Esophagus squamous epithelium (tissue), 5 donors: ENCODE results near the gene NOP16. TPM values are rescaled to one million over a fixed set of nuclear protein-coding genes. Genes with fewer than 3 reads are reported as not detected.

Experiments used
- DNase-seq: peaks from one replicate; lab custom pipeline; 2025; lab: John Stamatoyannopoulos, UW
- H3K27ac ChIP-seq, 4 donors: fragments of 200-600 bp; sonication (generic); one replicate each; pipeline ENCODE4 v1.5.1; 2016 to 2019; ENCODE audit warnings: mild to moderate bottlenecking in 1 of 4
- H3K27me3 ChIP-seq, 4 donors: fragments of 200-600 bp; sonication (generic); 1 replicate in 3 of 4; 2 replicates in 1 of 4; pipeline versions ENCODE4 v1.5.1 to v1.6.0; 2017 to 2021; ENCODE audit warnings: antibody characterized with exemption in 1 of 4
- H3K36me3 ChIP-seq, 3 donors: fragments of 200-600 bp; sonication (generic); one replicate each; pipeline ENCODE4 v1.5.1; 2016 to 2019
- H3K4me1 ChIP-seq, 3 donors: fragments of 200-600 bp; sonication (generic); one replicate each; pipeline ENCODE4 v1.5.1; 2017 to 2019
- H3K4me3 ChIP-seq, 4 donors: fragments of 200-600 bp; sonication (generic); 1 replicate in 3 of 4; 2 replicates in 1 of 4; pipeline ENCODE4 v1.5.1; 2016 to 2019; ENCODE audit warnings: mild to moderate bottlenecking in 2 of 4, moderate library complexity in 1 of 4
- H3K9me3 ChIP-seq, 3 donors: fragments of 200-600 bp; sonication (generic); one replicate each; pipeline ENCODE4 v1.5.1; 2016 to 2019
- POLR2A ChIP-seq, 4 donors: fragments of 450-650 bp; IDR thresholded peaks; one replicate each; pipeline ENCODE4 v1.6.1; 2017; ENCODE audit warnings: antibody characterized with exemption in 4 of 4, mild to moderate bottlenecking in 4 of 4, moderate library complexity in 3 of 4
- WGBS, 2 donors: methylation state at CpG; one replicate each; pipeline ENCODE4 v1.1.5; 2018; 5-methylcytosine and 5-hydroxymethylcytosine counted together
- intact Hi-C: fragments of 100-400 bp; cut with DNase I; formaldehyde crosslinking; loops from one replicate; pipeline ENCODE4 v1.15.0; 2022
- total RNA-seq, 4 donors: library from RNA; depleted of rRNA; stranded (reverse); fragments of >200 nt; gene quantifications; one replicate each; pipeline ENCODE4 v1.1.0, GENCODE V29; 2016
- TF ChIP-seq, protein P1 (sequence below), 6 experiments: fragments of 450-650 bp in 4 of 6; fragments of 200-600 bp in 2 of 6; sonication (generic) in 2 of 6; IDR thresholded peaks; one replicate each; pipeline ENCODE4 v1.5.1; 2016 to 2019; ENCODE audit warnings: antibody characterized with exemption in 6 of 6, mild to moderate bottlenecking in 4 of 6, moderate library complexity in 4 of 6
- donor health status: DM: yes; HTN: yes; CAD: no.

The NOP16 gene
- total RNA-seq, 4 donors from 2014 or later, result 19.9 to 38.0 (median 30.9) TPM

DNA sequence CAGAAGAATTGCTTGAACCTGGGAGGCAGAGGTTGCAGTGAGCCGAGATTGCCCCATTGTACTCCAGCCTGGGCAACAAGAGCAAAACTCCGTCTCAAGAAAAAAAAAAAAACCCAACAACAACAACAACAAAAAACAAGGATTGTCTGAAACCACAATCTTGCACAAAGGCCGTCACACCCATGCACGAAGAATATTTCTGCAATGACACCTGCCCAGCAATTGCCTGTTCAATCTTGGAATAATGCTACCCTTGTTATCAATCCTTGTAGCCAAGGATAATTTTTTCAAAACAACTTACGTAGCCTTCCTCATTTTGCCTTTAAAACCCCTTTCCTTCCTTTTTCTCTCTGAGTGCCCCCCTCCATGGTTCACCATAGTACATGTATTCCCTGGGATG, 31.7 kb upstream of the NOP16 start:
- WGBS, 2 donors, result 83 to 91% methylated on average over 5 of the region's 5 CpGs

GRCh38 chr5:176418251-176418650, 29.9 kb upstream of the NOP16 start:
- H3K4me1 ChIP-seq, result peaks cover 22 to 43% (median 28%) of the 10 kb centered on the region in 3 donors
- DNase-seq, result no peak
- intact Hi-C loops, result loop anchor here (10.0 kb wide), 1 partner anchor 117 kb away; the partner anchor contains the start of gene RNF44
- no peak overlapping the region for H3K4me3 ChIP-seq
- 68 to 73% methylated on average over 9 of the region's 9 CpGs for WGBS, 2 donors
- H3K9me3 ChIP-seq, result no peaks in the 10 kb centered on the region
- no peak for TF ChIP-seq POLR2A (IDR thresholded peaks at IDR 0.05)
- TF ChIP-seq, protein P1, sequence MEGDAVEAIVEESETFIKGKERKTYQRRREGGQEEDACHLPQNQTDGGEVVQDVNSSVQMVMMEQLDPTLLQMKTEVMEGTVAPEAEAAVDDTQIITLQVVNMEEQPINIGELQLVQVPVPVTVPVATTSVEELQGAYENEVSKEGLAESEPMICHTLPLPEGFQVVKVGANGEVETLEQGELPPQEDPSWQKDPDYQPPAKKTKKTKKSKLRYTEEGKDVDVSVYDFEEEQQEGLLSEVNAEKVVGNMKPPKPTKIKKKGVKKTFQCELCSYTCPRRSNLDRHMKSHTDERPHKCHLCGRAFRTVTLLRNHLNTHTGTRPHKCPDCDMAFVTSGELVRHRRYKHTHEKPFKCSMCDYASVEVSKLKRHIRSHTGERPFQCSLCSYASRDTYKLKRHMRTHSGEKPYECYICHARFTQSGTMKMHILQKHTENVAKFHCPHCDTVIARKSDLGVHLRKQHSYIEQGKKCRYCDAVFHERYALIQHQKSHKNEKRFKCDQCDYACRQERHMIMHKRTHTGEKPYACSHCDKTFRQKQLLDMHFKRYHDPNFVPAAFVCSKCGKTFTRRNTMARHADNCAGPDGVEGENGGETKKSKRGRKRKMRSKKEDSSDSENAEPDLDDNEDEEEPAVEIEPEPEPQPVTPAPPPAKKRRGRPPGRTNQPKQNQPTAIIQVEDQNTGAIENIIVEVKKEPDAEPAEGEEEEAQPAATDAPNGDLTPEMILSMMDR (IDR thresholded peaks at IDR 0.05), result no peak
- peaks cover 0 to 7% (median 0%) of the 10 kb centered on the region in 4 donors for H3K27me3 ChIP-seq
- no peak overlapping the region for H3K27ac ChIP-seq
- no peaks in the 10 kb centered on the region for H3K36me3 ChIP-seq

More for the DNA sequence above, 31.7 kb upstream of the NOP16 start:
- H3K9me3 ChIP-seq, result no peaks in the 10 kb centered on the region
- no peak for TF ChIP-seq POLR2A (IDR thresholded peaks at IDR 0.05)
- TF ChIP-seq, protein P1 (IDR thresholded peaks at IDR 0.05), result no peak
- H3K36me3 ChIP-seq, result no peaks in the 10 kb centered on the region
- H3K27ac ChIP-seq, result no peak overlapping the region
- intact Hi-C loops, result no loop called here
- peaks cover 0 to 7% (median 0%) of the 10 kb centered on the region in 4 donors for H3K27me3 ChIP-seq
- H3K4me3 ChIP-seq, result no peak overlapping the region
- H3K4me1 ChIP-seq, result peaks cover 7 to 25% (median 11%) of the 10 kb centered on the region in 3 donors
- no peak for DNase-seq

GRCh38 chr5:176416965-176417364, 28.6 kb upstream of the NOP16 start:
- Histone ChIP-seq H3K4me1 (peaks cover 34 to 56% (median 40%) of the 10 kb centered on the region in 3 donors), H3K4me3 (peak overlapping the region; percentile 77 to 98 (median 90)), H3K27ac (peak overlapping the region; percentile 80 to 99 (median 95)), H3K9me3 (no peaks in the 10 kb centered on the region), H3K27me3 (peaks cover 0 to 7% (median 0%) of the 10 kb centered on the region in 4 donors), H3K36me3 (peaks cover 0 to 3% (median 0%) of the 10 kb centered on the region in 3 donors)
- TF ChIP-seq, protein P1 (IDR thresholded peaks at IDR 0.05), result no peak
- TF ChIP-seq POLR2A (IDR thresholded peaks at IDR 0.05), result no peak
- 66 to 74% methylated on average over 11 of the region's 11 CpGs for WGBS, 2 donors
- no peak for DNase-seq
- intact Hi-C loops, result loop anchor here (10.0 kb wide), 1 partner anchor 118 kb away; the partner anchor contains the start of gene RNF44

GRCh38 chr5:176415952-176416924, 27.8 kb upstream of the NOP16 start, which contains the start of gene CLTB:
Gene CLTB (minus strand): TSS chr5:176416539. CDS start chr5:176416363, 176 bp downstream.
- intact Hi-C loops, result loop anchor here (10.0 kb wide), 1 partner anchor 119 kb away; the partner anchor contains the start of gene RNF44

More at GRCh38 chr5:176415952-176416924, 27.8 kb upstream of the NOP16 start, which contains the start of gene CLTB:
- peaks cover 37 to 63% (median 45%) of the 10 kb centered on the region in 3 donors for H3K4me1 ChIP-seq
- WGBS, 2 donors, result 19% methylated on average over 4 of the region's 107 CpGs; no CpG with 5 or more reads in 1 of the 2 donors
- peaks cover 0 to 3% (median 0%) of the 10 kb centered on the region in 3 donors for H3K36me3 ChIP-seq
- H3K9me3 ChIP-seq, result no peaks in the 10 kb centered on the region
- TF ChIP-seq, protein P1 (IDR thresholded peaks at IDR 0.05), result peak; percentile 50 to 97 (median 94)
- peak in 3 of 4 donors; percentile 93 to 95 (median 94) for TF ChIP-seq POLR2A (IDR thresholded peaks at IDR 0.05)
- peak within 1 kb of the TSS; percentile 77 to 98 (median 90) for H3K4me3 ChIP-seq
- peak within 1 kb of the TSS; percentile 92 to 99 (median 96) for H3K27ac ChIP-seq
- no peak for DNase-seq
- H3K27me3 ChIP-seq, result peaks cover 0 to 3% (median 0%) of the 10 kb centered on the region in 4 donors
